HTR-8/SVneo (cell line): ENCODE data around the gene POGK.

ENCODE experiments used
- DNase-seq: peaks from one replicate; pipeline ENCODE4 v3.0.0; 2011; ENCODE audit warnings: low spot score, mixed read lengths; ENCODE audit not compliant: insufficient read length
- FAIRE-seq: peaks from 2 replicates; lab custom pipeline; 2011; peaks lifted over from hg19 to GRCh38; lab: Jason Lieb, UNC

The POGK gene

GRCh38 chr1:166895766-166896165, 56.5 kb downstream of the POGK start:
- DNase-seq (no peak), FAIRE-seq (no peak)

DNA sequence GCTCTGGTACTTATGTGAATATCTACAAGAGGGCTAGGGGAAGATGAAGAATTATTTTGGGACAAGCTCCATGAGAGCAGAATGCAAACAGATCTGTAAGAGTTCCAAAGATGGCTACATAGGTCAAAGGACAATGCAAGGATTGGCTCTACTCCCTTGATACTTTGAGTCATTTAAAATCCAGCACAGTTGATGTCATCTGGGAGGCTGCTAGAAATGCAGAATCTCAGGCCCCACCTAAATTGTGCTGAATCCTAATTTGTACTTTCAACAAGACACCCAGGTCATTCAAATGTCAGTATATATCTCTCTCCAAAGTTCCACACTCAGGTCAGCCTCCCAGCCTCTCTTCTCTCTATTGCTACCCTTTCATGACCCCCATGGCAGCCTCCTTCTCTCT, 60.5 kb downstream of the POGK start:
- DNase-seq (no peak), FAIRE-seq (no peak)

DNA sequence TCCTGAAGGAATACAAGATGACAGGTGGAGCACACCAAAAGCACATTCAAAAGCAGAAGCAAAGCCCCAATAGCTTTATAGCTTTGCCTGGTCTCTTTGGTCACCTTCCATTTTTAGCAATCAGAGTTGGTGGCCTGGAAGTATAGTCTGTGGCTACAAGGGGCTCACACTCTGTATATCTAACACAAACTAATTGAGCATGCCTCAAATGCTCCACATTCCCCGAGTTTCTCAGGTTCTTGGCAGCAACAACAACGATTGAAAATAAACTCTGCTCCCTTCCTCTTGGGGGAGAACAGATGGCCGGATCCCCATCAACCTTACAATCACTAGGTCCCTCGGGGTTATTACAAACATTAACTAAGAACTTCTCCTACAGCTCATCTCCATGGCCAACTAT, 61.7 kb downstream of the POGK start:
- DNase-seq (no peak), FAIRE-seq (no peak)

DNA sequence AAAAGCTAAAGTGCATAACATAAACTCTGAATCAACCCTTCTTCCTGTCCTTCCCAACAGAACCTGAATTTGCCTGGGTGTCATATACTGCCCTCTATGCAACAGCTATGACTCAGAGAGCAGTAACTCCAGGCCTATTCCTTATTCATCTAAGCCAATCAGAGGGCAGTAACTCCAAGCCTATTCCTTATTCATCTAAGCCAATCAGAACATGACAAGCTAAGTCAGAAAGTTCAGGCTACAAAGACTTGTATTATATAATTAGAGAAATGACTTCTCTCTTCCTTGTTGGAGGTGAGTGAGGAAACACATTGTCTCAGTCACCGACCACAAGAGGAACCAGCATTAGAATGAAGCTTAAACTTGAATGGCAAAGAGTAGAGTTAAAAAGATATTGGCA, 63.0 kb downstream of the POGK start:
- DNase-seq = no peak
- no peak for FAIRE-seq

DNA sequence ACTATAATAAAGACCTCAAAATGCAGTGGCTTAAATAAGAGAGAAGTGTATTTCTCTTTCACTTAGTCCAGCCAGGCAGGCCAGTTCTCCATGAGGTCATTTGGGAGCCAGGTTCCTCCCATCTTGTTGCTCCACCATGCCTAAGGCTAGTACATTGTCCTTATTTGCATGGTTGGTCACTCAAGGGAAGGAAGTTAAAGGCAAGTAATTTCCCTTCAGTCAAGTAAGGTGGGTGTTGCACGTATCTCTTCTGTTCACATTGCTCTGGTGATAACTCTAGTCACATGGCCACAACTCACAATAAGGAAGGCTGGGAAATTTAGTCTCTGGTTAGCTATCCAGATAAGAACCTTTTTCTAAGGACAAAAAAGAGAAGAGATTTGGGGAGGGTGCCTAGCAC, 64.0 kb downstream of the POGK start:
- FAIRE-seq = no peak
- DNase-seq = no peak

DNA sequence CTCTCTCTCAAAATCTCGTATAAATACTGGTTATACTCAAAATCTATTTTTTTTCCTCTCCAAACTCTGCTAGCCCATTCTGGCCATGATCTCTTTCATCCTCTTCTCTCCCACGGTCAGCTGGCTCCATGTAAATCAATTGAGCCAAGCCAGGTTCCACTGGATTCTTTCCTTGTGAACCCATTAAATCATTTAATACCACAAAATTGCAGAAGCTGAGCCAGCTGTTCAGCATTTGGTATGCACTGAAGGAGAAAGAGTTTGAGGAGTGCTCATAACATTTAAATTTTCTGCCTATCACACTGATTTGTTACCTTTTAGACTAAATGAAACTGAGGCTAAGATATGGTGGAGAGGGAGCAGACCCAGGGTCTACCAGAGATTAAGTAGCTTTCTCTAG, 65.9 kb downstream of the POGK start:
- no peak for FAIRE-seq

GRCh38 chr1:166905900-166906299, 66.6 kb downstream of the POGK start:
- DNase-seq (no peak), FAIRE-seq (no peak)

More for the DNA sequence above, 65.9 kb downstream of the POGK start:
- DNase-seq = no peak
